ENCODE measurements around the gene IRGC. TPM values are rescaled to one million over a fixed set of nuclear protein-coding genes. Genes with fewer than 3 reads are reported as not detected.
"Not testable (repeated sequence)": the region's sequence is repeated elsewhere in the genome, so short reads cannot be mapped to it uniquely, and the experiment has no call there.

Gene IRGC
- total and polyA plus RNA-seq, 5 donors: not detected

DNA sequence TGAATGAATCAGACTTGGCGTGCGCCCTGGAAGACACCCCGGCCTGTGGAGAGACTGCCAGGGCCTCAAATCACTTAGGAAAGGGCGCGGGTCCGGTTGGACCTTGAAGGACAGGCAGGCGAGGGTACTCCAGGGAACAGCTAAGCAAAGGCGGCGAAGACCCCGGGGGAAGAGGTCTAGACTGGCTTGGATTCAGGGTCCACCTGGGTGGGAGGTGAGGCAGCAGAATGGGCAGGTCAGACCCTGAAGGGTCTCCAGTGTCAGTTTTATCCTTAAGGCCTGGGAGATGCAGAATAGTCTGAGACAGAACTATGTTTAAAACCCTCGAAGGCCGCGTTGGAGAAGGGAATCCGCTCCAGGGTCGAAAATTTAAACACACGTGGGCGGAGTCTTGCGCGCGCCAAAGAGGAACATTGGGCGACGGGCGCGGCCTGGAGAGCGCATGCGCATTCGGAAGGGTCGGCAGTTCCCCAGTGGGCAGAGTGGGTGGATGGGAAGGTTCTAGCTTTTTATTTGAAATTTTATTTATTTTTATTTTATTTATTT lies 39.5 kb downstream of the IRGC start:
- H3K27me3 ChIP-seq (ENCODE audit: control insufficient read depth, insufficient read depth): no peaks in the 10 kb centered on the region
- peak; percentile 89 to 95 (median 93) for DNase-seq
- intact Hi-C loops (cut with DNase I): no loop called here
- H3K4me3 ChIP-seq (ENCODE audit: low read length): peak overlapping the region; percentile 61
- no peaks in the 10 kb centered on the region for H3K9me3 ChIP-seq (ENCODE audit: control insufficient read depth, low read length)
- whole genome bisulfite sequencing: under 1% methylated on average over 28 of the region's 28 CpGs
- peak overlapping the region; percentile 96 for H3K27ac ChIP-seq (ENCODE audit: low read length)
- peak; percentile 74 for ATAC-seq
- no peaks in the 10 kb centered on the region for H3K4me1 ChIP-seq (ENCODE audit: control insufficient read depth, insufficient read depth, low read length)

DNA sequence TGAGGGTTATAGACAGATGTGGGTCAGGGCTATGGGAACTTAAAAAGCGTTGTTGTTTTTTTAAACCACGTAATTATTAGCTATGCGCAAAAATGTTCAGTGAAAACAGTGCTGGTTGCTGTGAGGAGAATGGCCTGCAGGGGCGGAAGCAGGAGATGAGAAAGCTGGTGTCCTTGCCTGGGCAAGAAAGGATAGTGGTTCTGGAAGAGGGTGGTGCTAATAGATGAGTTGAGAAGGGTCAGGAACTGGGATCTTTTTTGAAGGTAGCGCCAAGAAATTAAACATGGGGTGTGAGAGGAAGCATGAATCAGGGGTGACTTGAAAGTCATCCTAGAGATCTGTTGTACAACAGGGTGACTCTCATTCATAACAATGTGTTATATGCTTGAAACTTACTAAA lies 43.6 kb downstream of the IRGC start:
- no peaks in the 10 kb centered on the region for H3K27me3 ChIP-seq (ENCODE audit: control insufficient read depth, insufficient read depth)
- no peaks in the 10 kb centered on the region for H3K4me1 ChIP-seq (ENCODE audit: control insufficient read depth, insufficient read depth, low read length)
- intact Hi-C loops (cut with DNase I): no loop called here
- no peak overlapping the region for H3K4me3 ChIP-seq (ENCODE audit: low read length)
- 69% methylated on average over 5 of the region's 5 CpGs for WGBS
- no peaks in the 10 kb centered on the region for H3K9me3 ChIP-seq (ENCODE audit: control insufficient read depth, low read length)
- no peak for ATAC-seq
- no peak for DNase-seq
- no peak overlapping the region for H3K27ac ChIP-seq (ENCODE audit: low read length)

DNA sequence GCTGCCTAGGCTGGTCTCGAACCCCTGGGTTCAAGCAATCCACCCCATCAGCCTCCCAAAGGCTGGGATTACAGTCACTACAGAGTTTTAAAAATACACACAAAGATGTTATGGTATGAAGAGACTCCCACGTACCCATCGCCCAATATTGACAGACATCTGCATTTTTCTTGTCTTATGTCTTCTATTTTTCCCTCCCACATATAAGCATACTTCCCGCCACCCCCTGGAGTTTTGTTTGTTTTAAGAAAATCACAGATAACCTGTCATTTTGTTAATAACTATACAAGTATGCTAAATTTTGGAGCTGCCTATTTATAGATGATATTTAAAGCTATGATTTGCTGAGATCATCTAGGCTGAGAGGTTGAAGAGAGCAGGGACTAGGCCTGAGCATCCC lies 45.1 kb downstream of the IRGC start:
- no peak for ATAC-seq
- Histone ChIP-seq H3K4me1 (ENCODE audit: control insufficient read depth, insufficient read depth, low read length) (no peaks in the 10 kb centered on the region), H3K27me3 (ENCODE audit: control insufficient read depth, insufficient read depth) (no peaks in the 10 kb centered on the region), H3K27ac (ENCODE audit: low read length) (no peak overlapping the region), H3K9me3 (ENCODE audit: control insufficient read depth, low read length) (no peaks in the 10 kb centered on the region), H3K4me3 (ENCODE audit: low read length) (no peak overlapping the region)
- DNase-seq: no peak
- 83% methylated on average over 4 of the region's 4 CpGs for WGBS
- intact Hi-C loops (cut with DNase I): no loop called here

DNA sequence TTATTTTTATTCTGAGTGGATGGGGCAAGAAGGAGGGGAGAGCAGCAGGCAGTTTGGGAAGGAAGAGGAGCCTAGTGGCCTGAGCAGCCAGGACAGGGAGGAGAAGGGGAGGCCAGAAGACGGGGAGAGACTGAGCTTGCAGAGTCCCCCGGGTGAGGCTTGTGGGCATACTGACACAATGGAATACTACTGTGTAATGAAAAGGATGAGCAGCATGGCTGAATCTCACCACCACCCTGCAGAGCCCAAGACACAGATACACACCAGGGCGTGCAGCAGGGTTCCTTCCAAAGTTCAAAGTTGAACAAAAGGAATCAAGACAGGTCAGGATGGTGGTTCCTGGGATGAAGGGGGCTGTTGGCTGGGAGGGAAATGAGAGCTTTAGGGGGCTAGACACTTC lies 46.9 kb downstream of the IRGC start:
- Histone ChIP-seq H3K4me3 (ENCODE audit: low read length) (no peak overlapping the region), H3K27me3 (ENCODE audit: control insufficient read depth, insufficient read depth) (no peaks in the 10 kb centered on the region), H3K4me1 (ENCODE audit: control insufficient read depth, insufficient read depth, low read length) (no peaks in the 10 kb centered on the region), H3K27ac (ENCODE audit: low read length) (no peak overlapping the region), H3K9me3 (ENCODE audit: control insufficient read depth, low read length) (no peaks in the 10 kb centered on the region)
- whole genome bisulfite sequencing: 83% methylated on average over 3 of the region's 3 CpGs
- DNase-seq (no peak), ATAC-seq (no peak)
- intact Hi-C loops (cut with DNase I): no loop called here

DNA sequence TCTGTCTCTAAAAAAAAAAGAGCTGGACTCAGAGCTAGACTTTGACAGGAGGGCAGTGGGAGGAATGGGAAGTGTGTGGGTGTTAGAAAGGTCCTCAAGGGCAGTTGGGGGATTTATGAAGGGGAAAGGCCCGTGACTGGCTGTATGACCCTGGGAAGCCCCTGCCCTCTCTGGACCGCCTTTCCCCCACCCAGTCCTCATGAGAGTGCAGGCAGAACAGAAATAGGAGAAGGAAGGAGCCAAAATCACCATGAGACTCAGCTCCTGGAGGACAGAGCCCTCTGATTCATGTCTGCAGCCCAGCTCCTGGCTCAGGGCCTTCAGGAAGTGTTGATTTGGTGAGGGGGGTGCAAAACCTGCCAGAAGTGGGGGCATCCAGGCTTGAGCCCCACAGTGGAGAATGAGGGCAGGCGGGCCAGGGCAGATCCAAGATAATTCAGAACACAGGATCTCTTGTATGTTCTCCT lies 47.6 kb downstream of the IRGC start:
- intact Hi-C loops (cut with DNase I): no loop called here
- ATAC-seq: peak in 1 of 2 donors; percentile 24
- Histone ChIP-seq H3K4me1 (ENCODE audit: control insufficient read depth, insufficient read depth, low read length) (no peaks in the 10 kb centered on the region), H3K9me3 (ENCODE audit: control insufficient read depth, low read length) (no peaks in the 10 kb centered on the region), H3K4me3 (ENCODE audit: low read length) (no peak overlapping the region), H3K27me3 (ENCODE audit: control insufficient read depth, insufficient read depth) (no peaks in the 10 kb centered on the region), H3K27ac (ENCODE audit: low read length) (no peak overlapping the region)
- 43% methylated on average over 3 of the region's 3 CpGs for WGBS
- peak in 2 of 3 donors; percentile 45 to 49 for DNase-seq

DNA sequence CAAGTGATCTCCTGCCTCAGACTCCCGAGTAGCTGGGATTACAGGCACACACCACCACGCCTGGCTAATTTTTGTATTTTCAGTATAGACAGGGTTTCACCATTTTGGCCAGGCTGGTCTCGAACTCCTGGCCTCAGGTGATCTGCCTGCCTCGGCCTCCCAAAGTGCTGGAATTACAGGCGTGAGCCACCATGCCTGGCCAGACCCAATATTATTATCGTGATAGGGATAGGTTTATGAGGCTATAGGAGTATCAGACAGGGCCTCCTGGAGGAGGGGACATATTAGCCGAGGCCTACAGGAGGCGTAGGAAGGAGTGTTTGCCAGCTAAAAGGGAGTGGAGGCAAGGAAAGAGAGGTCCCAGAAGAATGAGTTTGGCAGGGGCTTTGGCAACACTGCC lies 48.8 kb downstream of the IRGC start:
- ATAC-seq; H3K4me3 ChIP-seq (ENCODE audit: low read length); intact Hi-C loops (cut with DNase I); DNase-seq; H3K9me3 ChIP-seq (ENCODE audit: control insufficient read depth, low read length); H3K4me1 ChIP-seq (ENCODE audit: control insufficient read depth, insufficient read depth, low read length); H3K27me3 ChIP-seq (ENCODE audit: control insufficient read depth, insufficient read depth); H3K27ac ChIP-seq (ENCODE audit: low read length): not testable (repeated sequence)
- 78% methylated on average over 8 of the region's 8 CpGs for WGBS

DNA sequence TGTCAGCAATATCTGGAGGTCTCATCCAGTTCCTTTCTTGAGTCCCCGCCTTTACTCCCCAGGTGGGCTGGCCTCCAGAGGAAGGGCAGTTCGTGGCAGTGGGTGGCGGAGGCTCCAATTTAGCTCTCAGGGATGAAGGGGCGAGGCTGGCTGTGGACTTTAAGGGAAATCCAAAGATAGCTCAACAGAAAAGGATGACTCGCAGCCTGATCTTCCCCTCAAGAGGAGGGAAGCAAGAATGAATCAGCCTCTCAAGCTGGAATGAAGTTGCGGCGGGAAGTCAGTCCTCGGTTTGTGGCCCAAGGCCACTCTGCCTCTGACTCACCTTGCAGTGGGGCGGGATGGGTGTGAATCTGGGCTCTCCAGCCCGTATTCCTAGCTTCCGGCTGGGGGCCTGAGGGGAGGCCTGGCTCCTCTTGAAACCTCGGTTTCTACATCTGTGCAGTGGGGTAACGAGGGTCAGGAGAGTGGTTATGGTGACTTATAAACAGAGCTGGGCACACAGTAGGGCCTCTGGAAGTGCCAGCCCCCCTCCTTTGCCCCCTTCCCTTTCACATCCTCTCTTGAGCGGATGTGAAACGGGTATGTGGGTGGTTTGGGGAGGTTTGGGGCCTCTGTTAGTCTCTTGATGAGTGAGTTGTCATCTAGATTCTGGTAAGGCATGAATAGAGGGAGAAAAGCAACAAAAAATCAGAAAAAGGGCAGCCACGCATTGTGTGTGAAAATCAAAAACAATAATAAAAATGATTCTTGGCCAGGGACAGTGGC lies 49.4 kb downstream of the IRGC start:
- intact Hi-C loops (cut with DNase I): no loop called here
- ATAC-seq: peak; percentile 42 to 86
- no peak overlapping the region for H3K4me3 ChIP-seq (ENCODE audit: low read length)
- WGBS: 42% methylated on average over 16 of the region's 16 CpGs
- peak; percentile 66 to 83 (median 71) for DNase-seq
- no peak overlapping the region for H3K27ac ChIP-seq (ENCODE audit: low read length)
- no peaks in the 10 kb centered on the region for H3K4me1 ChIP-seq (ENCODE audit: control insufficient read depth, insufficient read depth, low read length)
- H3K27me3 ChIP-seq (ENCODE audit: control insufficient read depth, insufficient read depth): no peaks in the 10 kb centered on the region
- no peaks in the 10 kb centered on the region for H3K9me3 ChIP-seq (ENCODE audit: control insufficient read depth, low read length)

DNA sequence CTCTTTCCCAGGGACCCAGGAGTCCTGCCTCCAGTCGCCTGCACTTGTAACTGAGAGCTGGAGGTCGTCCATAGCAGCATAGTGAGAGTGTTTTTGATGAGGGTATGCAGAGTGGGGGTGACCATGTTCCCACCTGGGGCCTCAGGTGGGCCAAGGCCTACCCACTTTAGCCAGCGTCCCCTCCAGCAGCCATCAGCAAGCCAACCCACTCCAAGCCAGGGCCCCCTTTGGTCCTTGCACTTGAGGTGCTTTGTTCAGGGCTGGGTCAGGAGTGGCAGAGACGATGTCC lies 50.8 kb downstream of the IRGC start:
- Histone ChIP-seq H3K9me3 (ENCODE audit: control insufficient read depth, low read length) (no peaks in the 10 kb centered on the region), H3K27me3 (ENCODE audit: control insufficient read depth, insufficient read depth) (no peaks in the 10 kb centered on the region), H3K4me3 (ENCODE audit: low read length) (no peak overlapping the region), H3K4me1 (ENCODE audit: control insufficient read depth, insufficient read depth, low read length) (no peaks in the 10 kb centered on the region), H3K27ac (ENCODE audit: low read length) (no peak overlapping the region)
- WGBS: 65% methylated on average over 4 of the region's 4 CpGs
- DNase-seq: no peak
- intact Hi-C loops (cut with DNase I): no loop called here
- ATAC-seq: no peak

DNA sequence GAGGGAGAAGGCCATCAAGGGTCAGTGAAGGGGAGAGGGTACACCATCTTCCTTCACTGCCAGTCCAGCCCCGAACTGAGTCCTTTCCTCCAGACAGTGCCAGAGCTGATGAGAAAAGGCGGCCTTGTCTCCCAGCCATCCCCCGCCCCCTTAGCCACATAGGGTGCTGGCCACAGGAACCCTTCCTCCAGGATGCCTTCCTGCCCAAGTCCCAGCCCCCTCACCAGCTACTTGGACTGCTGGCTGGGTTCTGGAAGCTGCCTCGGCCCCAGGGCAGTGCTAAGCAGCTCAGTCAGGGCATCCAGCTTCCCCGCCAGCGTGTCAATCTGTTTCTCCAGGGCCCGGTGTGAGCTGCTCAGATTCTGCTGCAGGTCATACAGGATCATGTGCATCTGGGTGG lies 51.4 kb downstream of the IRGC start:
- 76% methylated on average over 7 of the region's 7 CpGs for WGBS
- Histone ChIP-seq H3K9me3 (ENCODE audit: control insufficient read depth, low read length) (no peaks in the 10 kb centered on the region), H3K4me3 (ENCODE audit: low read length) (no peak overlapping the region), H3K27ac (ENCODE audit: low read length) (no peak overlapping the region), H3K27me3 (ENCODE audit: control insufficient read depth, insufficient read depth) (no peaks in the 10 kb centered on the region), H3K4me1 (ENCODE audit: control insufficient read depth, insufficient read depth, low read length) (no peaks in the 10 kb centered on the region)
- ATAC-seq (no peak), DNase-seq (no peak)
- intact Hi-C loops (cut with DNase I): no loop called here

DNA sequence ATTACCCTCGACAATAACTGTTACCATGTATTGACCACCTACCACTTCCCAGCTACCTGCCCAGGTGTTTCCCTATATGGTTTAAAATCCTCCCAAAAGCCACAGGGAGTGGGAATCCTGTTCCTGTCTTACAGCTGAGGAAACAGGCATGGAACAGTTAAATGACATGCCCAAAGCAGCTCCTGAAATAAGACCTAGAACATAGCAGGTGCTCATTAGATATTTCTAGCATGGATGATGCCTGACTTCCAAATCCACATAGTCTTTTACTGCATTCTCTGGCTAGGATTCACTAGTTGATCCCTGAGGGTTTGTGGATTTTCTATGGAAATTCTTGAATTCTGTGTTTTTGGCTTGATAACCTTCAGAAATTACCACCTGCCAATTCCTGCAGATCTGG lies 51.9 kb downstream of the IRGC start:
- no peak overlapping the region for H3K4me3 ChIP-seq (ENCODE audit: low read length)
- H3K27me3 ChIP-seq (ENCODE audit: control insufficient read depth, insufficient read depth): no peaks in the 10 kb centered on the region
- no peak overlapping the region for H3K27ac ChIP-seq (ENCODE audit: low read length)
- ATAC-seq (no peak), DNase-seq (no peak)
- H3K4me1 ChIP-seq (ENCODE audit: control insufficient read depth, insufficient read depth, low read length): no peaks in the 10 kb centered on the region
- H3K9me3 ChIP-seq (ENCODE audit: control insufficient read depth, low read length): no peaks in the 10 kb centered on the region
- intact Hi-C loops (cut with DNase I): no loop called here
- WGBS: 79% methylated on average over 1 of the region's 1 CpG

DNA sequence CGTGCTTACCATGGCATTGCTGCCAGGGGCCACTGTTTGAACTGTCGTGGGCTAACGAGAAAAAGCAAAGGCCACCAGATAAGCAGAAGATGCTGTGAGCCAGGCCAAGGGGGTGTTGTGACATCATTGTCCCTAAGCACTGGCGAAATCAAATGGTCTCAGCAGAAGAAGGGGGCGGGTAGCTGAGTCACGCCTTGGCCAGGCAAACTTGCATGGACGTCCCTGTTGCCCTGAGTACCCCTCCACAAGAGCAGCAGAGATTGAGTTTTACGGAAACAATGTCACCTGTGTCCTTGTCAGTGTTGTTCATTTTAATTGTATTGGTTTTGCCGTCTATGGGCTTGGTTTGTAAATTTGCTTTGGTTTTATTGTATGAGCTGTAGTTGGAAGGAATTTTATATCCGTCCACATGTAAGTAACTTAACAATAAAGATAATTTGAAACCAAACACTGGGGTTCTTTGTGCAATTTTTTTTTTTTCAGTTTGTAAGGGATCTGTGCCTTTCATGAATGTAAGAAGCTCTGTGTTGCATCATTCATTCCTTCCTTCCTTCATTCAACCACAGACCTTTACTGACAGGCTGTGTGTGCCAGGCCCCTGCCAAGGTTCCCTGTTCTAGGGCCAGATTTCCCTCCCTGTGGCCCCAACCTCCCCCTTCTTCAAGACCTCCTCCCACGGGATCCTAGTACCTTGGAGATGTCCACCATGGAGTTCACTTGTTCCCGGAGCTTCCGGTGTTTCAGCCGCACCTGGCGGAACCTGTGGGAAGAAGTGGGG lies 52.6 kb downstream of the IRGC start:
- 61% methylated on average over 15 of the region's 15 CpGs for WGBS
- intact Hi-C loops (cut with DNase I): no loop called here
- no peak overlapping the region for H3K4me3 ChIP-seq (ENCODE audit: low read length)
- no peaks in the 10 kb centered on the region for H3K9me3 ChIP-seq (ENCODE audit: control insufficient read depth, low read length)
- DNase-seq (peak; percentile 79 to 89 (median 87)), ATAC-seq (peak; percentile 58 to 70)
- H3K27ac ChIP-seq (ENCODE audit: low read length): no peak overlapping the region
- no peaks in the 10 kb centered on the region for H3K4me1 ChIP-seq (ENCODE audit: control insufficient read depth, insufficient read depth, low read length)
- H3K27me3 ChIP-seq (ENCODE audit: control insufficient read depth, insufficient read depth): no peaks in the 10 kb centered on the region

All from right cardiac atrium (tissue), 5 donors.